Stimulated activated effector memory CD8-positive, alpha-beta T cell treated with anti-CD3 and anti-CD28 coated beads, Interleukin-12 subunit alpha, Interleukin-12 subunit beta, amount 100 ng/mL, for 72 hours (primary cell): ENCODE measurements around the gene DDX6.

ENCODE experiments used
- ATAC-seq: fragments of 150-1000 bp; cut with Tn5 transposase; 2 replicates; pipeline ENCODE4 v1.10.0; 2021
- DNase-seq, 2 donors: peaks; one replicate each; pipeline ENCODE4 v3.0.0; 2021 to 2022; ENCODE audit warnings: low spot score in 2 of 2
- H3K27ac Mint-ChIP-seq: one replicate; pipeline ENCODE4 v1.8.0; 2022; ENCODE audit warnings: mild to moderate bottlenecking, mixed read lengths
- H3K36me3 Mint-ChIP-seq: one replicate; pipeline ENCODE4 v1.8.0; 2022; ENCODE audit warnings: mild to moderate bottlenecking, mixed read lengths
- H3K4me1 Mint-ChIP-seq: one replicate; pipeline ENCODE4 v1.8.0; 2022; ENCODE audit warnings: mixed read lengths
- H3K4me3 Mint-ChIP-seq: one replicate; pipeline ENCODE4 v1.8.0; 2022; ENCODE audit warnings: mild to moderate bottlenecking, mixed read lengths
- H3K9me3 Mint-ChIP-seq: one replicate; pipeline ENCODE4 v1.8.0; 2022; ENCODE audit warnings: mixed read lengths

The DDX6 gene

DNA sequence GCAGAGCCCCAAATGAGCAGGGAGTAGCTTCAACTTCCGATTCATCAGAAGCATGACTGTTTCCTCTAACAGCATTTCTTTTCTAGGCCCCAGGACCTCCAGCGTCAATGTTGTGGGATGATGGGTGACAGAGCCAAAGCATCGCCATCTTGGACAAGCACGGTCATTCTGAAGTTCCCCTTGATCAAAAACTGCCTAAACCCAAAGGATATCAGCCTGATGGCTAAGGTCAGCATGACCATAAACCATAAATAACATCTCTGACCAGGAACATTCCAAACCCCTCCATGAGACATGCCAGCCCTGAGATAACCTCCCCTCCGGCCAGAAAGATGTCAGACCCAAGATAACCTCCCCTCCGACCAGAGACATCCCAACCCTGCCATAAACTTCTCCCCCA is 82.7 kb downstream of the DDX6 start:
- Mint-ChIP-seq H3K9me3 (no peaks in the 10 kb centered on the region), H3K27ac (no peak overlapping the region), H3K36me3 (no peaks in the 10 kb centered on the region), H3K4me1 (peaks cover 19% of the 10 kb centered on the region), H3K4me3 (no peak overlapping the region)
- DNase-seq (no peak), ATAC-seq (no peak)

DNA sequence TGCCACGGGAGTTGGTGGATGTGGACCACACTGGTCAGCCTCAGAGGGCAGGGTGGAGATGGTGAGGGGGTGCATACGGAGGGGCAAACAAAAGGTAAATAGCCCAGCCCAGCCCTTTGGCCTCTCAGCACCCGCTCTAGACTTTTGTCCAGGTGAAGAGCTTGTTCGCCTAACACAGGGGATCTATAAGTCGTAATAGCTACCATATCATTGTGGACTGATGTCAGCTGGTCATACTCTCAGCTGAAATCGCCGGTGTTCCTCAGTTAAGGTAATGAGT is 84.5 kb downstream of the DDX6 start:
- Mint-ChIP-seq H3K36me3 (no peaks in the 10 kb centered on the region), H3K27ac (no peak overlapping the region), H3K4me1 (peaks cover 19% of the 10 kb centered on the region), H3K4me3 (no peak overlapping the region), H3K9me3 (no peaks in the 10 kb centered on the region)
- DNase-seq, result no peak
- ATAC-seq, result no peak

DNA sequence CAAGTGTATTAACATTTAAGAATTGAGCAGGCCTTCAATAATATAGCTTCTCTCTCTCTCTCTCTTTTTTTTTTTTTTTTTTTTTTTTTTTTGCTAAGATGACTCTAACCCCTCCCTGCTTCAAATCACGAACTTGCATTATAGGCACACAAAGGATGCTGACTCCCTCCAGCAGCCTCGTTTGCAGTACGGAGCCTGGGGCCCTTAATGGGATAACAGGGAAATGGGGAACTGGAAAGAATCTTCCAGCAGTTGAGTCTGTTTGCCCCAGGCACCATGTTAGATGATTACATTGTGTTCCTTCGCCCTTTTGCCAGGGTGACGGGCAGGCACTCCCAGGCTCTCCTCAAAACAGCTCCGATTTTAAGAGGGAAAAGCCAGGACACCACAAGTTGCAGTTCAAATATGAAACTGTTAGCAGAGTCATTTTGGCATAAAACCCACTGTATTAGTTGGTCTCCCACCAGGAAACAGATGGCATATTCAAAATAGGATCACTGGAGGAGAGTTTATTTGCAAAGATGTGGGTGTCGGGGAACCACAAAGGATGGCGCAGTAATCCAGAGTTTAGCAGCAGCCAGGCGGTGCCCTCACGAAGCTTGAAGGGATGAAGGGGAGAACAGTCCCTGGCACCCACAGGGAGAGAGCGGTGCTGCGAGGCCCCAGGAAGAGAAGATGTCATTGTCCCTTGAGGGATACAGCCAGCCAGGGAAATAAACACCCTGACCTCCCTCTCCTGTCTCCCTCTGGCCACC is 85.0 kb downstream of the DDX6 start:
- Mint-ChIP-seq H3K27ac (no peak overlapping the region), H3K4me3 (peak overlapping the region; percentile 20)

DNA sequence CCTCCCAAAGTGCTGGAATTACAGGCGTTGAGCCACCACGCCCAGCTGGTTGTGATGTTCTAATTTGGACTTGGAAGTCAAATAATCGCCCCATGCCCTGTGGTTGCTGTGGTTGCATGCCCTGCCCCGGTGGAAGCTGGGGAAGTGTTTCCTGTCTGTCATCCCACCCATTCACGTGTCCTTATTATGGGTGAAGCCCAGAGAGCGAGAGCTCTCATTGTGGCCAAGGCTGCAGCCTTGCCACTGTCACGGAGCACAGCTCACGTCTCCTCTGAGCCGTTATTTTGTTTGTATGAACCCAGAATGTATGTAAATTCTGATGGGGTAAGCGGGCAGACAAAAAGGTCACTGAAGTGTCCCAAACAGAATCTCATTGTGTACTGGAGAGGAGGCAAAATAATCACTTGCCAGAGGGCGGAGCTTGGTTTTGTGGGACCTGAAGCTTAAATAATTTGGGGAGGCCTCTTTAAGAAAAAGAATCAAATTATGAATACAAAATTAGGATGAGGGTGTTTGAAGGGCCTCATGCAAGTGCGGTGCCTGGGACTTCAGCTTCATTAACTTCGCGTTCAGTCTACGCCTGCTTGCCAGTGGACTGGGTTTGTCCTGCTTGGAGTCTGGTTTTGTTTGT is 85.7 kb downstream of the DDX6 start:
- peaks cover 19% of the 10 kb centered on the region for H3K4me1 Mint-ChIP-seq
- H3K4me3 Mint-ChIP-seq, result peak overlapping the region; percentile 20
- ATAC-seq, result peak; percentile 76
- no peaks in the 10 kb centered on the region for H3K36me3 Mint-ChIP-seq
- no peak for DNase-seq
- H3K9me3 Mint-ChIP-seq, result peaks cover 3% of the 10 kb centered on the region
- H3K27ac Mint-ChIP-seq, result no peak overlapping the region

More for the DNA sequence above, 85.0 kb downstream of the DDX6 start:
- Mint-ChIP-seq H3K9me3 (no peaks in the 10 kb centered on the region), H3K36me3 (no peaks in the 10 kb centered on the region), H3K4me1 (peaks cover 19% of the 10 kb centered on the region)
- DNase-seq (no peak), ATAC-seq (no peak)

DNA sequence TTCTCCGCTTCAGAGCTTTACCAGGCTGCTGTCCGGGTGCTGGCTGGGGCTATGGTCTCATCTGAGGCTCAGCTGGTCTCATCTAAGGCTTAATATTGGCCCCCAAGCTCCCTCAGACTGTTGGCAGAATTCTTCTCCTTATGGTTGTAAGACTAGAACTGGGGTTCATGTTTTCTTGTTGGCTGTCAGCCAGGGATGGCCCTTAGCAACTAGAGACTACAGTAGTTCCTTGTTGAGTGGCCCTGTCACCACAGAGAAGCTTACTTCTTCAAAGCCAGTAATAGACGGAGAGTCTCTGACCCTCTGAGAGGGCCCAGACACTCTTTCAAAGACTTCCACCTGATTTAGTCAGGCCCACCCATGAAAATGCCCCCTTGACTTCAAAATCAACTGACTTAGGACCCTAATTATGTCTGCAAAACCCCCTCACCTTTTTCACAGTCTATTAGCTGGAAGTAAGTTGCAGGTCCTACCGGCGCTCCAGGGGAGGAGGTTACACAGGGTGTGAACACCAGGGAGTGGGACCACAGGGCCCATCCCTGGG is 87.3 kb downstream of the DDX6 start:
- H3K4me3 Mint-ChIP-seq, result no peak overlapping the region
- no peaks in the 10 kb centered on the region for H3K36me3 Mint-ChIP-seq
- no peak for ATAC-seq
- peaks cover 29% of the 10 kb centered on the region for H3K4me1 Mint-ChIP-seq
- H3K27ac Mint-ChIP-seq, result no peak overlapping the region
- no peak for DNase-seq
- H3K9me3 Mint-ChIP-seq, result peaks cover 3% of the 10 kb centered on the region

DNA sequence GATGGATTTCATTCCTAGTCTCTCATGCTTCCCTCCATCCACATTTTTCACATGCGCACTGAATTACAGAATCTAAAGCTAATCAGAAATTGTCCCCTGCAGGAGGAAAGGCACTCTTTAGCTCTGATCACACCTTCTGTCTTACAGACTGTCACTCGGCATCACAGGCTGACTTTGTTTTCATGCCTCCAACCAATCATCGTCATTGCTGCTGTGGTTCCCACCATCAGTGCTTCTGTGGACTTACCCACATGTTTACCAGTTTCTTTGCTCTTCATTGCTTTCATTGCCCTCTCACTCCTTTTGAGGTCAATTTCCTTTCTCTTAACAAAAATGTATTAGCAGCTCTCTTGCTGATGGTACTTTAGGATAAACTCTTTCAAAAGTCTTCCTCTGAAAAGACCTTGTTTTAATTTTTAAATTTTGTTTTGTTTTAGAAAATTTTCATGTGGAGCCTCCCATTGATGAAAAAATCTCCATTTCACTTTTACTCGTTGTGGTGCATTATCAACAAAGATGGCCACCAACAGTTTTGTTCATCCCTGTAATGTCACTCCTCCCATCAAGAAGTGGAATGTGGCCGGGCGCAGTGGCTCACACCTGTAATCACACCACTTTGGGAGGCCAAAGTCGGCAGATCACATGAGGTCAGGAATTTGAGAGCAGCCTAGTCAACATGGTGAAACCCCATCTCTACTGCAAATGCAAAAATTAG is 91.3 kb downstream of the DDX6 start:
- peak; percentile 73 for ATAC-seq
- Mint-ChIP-seq H3K9me3 (peaks cover 3% of the 10 kb centered on the region), H3K4me3 (no peak overlapping the region), H3K27ac (no peak overlapping the region), H3K4me1 (peaks cover 36% of the 10 kb centered on the region), H3K36me3 (no peaks in the 10 kb centered on the region)
- no peak for DNase-seq
